GM12872 (cell line): Measurements from ENCODE around the gene MAGI3.

ENCODE experiments used
- TF ChIP-seq, protein P1 (sequence below): IDR thresholded peaks from 3 replicates; pipeline ENCODE4 v1.5.1; 2011; ENCODE audit warnings: low read depth, mild to moderate bottlenecking, low read length, moderate library complexity; ENCODE audit not compliant: insufficient read depth

The MAGI3 gene

DNA sequence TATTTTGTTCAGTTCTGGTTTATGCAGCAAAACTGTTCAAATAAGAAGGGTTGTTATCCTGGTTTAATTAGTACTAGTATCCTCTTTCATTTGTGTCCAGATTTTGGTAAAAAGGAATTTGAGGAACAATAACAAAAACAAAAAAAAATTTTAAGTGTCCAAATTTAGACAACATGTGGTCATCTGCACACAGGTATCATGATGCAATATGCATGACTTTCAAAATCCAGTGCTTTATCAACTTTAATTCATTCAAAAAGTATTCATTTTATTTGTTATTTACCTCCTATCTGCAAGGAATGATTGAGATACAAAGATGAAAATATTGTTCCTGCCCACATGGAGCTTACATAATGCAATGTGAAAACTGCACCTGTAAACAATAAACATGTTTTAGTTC lies 16.7 kb upstream of the MAGI3 start:
- TF ChIP-seq, protein P1, sequence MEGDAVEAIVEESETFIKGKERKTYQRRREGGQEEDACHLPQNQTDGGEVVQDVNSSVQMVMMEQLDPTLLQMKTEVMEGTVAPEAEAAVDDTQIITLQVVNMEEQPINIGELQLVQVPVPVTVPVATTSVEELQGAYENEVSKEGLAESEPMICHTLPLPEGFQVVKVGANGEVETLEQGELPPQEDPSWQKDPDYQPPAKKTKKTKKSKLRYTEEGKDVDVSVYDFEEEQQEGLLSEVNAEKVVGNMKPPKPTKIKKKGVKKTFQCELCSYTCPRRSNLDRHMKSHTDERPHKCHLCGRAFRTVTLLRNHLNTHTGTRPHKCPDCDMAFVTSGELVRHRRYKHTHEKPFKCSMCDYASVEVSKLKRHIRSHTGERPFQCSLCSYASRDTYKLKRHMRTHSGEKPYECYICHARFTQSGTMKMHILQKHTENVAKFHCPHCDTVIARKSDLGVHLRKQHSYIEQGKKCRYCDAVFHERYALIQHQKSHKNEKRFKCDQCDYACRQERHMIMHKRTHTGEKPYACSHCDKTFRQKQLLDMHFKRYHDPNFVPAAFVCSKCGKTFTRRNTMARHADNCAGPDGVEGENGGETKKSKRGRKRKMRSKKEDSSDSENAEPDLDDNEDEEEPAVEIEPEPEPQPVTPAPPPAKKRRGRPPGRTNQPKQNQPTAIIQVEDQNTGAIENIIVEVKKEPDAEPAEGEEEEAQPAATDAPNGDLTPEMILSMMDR: no peak

DNA sequence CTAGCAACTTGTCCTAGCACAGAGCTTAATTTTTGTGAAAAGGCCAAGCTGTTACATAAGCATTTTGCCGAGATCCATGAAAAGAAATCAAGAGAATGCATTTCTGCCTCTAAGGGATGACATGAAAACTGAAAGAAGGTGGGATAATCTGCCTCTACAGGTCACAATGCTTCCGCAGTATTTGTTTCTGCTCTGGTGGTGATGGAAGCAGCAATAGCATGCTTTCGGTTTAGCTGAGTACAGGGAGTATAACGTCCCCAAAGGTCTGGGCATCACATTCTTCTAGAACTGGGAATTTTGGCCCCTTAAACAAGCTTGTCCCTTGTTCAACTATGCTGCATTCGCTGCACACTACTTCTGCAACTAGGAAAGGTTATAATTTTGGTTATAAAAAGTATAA lies 14.4 kb upstream of the MAGI3 start:
- TF ChIP-seq, protein P1: no peak

DNA sequence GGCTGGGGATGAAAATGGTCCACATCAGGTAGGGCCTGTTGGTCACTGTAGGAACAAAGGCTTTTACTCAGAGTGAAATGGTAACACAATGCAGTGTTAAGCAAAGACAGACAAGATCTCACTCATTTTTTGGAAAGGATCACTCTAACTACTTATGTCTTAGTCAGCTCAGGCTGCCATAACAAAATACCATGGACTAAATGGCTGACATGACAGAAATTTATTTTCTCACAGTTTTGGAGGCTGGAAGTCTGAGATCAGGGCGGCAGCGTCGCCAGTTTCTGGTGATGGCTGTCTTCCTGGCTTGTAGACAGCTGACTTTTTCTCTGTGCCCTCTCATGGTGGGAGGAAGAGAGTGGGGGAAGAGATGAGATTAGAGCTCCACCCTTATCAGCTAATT lies 10.2 kb upstream of the MAGI3 start:
- TF ChIP-seq, protein P1: no peak

DNA sequence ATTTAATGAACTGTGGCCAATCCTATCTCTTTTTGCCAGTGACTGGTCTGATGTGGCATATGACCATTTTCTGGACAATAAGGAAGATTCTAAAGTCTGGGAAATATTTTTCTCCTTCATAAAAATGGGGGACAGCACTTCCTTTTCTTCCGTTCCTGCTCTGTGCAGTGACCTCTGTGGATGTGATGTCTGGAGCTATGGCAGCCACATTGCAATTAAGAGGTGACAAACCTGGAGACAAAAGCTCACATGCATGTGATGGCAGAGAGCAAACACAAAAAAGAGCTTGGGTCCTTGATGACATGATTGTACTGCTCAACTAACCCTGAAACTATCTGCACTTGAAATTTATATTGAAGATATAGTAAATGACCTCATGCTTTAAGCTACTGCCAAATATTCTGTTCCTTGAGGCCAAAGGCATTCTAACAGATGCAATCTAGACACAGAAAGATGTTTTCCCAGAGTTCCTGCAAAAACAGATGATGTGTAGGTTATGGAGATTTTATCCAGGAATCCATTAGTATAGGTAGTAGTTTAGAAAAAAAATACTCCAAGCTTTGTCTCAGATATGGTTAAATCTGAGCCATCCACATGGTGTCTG lies 2.2 kb upstream of the MAGI3 start:
- TF ChIP-seq, protein P1: no peak

DNA sequence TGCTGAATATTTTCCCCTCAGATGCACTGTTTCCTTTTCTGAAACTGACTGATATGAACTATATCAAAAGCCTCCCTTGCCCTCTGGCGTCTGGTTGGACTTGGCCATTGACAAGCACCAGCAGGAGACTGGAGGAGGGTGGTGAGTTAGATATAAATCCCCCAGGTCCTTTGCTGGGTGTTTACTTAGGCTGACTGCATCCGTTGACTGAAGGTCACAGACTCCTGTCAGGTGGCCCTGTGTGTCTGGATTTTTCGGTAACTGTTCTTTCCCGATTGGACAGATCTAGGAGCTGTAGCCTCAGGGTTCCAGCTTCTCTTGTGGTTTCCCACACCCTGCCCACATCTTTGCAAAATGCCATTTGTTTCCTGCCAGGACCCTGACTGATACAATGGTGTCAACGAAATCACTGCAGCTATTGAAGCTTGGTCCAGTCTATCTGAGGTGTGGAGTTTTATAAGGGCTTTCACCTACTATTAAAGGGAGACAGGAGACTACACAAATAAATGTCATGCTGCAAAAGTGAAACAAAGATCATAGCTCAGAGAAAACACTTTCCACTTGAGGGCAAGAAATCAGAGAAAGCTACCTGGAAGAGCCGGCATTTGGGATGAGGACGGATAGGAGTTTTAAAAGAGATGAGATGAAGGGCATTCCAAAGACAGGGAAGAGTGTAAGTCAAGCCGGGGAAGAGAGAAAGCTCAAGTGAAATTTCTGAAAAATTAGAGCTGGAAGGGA lies 1.5 kb upstream of the MAGI3 start:
- TF ChIP-seq, protein P1: no peak

DNA sequence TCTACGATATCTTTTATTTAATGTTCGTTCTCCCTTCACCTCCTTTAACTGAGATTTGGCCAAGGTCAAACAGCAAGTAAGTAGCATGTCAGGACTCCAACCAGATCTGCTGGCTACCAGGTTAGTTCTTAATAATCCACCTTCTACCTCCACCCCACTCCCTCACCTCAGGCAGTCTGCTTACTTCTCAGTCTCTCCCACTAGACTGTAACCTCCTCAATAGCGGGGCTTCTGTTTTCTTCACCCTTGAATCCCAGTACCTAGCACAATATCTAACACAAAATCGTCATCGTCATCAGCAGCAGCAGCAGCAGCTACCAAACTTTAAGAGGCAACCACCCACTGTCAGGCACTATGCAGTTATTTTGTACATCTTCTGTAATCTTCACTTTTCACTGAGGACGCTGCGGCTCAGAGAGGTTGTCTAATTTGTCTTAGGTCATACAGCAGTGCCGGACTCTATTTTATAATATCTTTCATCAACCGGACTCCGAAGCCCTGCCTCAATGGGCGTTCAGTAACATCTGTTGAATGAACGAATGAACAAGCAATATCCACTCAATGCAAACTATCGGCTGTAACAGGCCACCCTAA lies 859 bp upstream of the MAGI3 start:
- TF ChIP-seq, protein P1: no peak

DNA sequence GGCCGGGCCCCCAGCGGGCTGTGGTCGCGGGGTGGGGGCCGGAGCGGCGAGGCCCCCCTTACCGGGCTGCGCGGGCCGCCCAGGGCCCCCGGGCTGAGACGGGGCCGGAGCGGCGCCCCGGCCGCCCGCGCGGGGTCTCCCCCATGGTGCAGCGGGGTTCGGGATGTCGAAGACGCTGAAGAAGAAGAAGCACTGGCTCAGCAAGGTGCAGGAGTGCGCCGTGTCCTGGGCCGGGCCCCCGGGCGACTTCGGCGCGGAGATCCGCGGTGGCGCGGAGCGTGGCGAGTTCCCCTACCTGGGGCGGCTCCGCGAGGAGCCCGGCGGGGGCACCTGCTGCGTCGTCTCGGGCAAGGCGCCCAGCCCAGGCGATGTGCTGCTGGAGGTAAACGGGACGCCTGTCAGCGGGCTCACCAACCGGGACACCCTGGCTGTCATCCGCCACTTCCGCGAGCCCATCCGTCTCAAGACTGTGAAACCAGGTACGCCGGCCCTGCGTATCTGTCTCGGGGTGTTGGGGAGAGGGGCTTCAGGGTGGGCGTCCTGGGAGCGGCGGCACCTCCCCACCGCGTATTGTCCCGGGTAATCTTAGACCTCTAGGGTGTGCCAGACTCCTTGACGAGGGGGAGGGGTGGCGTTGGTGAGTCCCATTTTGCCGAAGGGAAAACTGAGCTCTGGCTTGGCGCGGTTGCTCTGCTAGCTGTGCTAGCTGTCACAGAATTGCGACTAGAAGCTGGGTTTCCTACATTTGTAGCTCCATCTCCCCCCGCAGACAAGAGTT lies 745 bp downstream of the MAGI3 start:
- TF ChIP-seq, protein P1: no peak
